GM12865 (cell line): ENCODE data around the gene GM2A.

Source experiments
- DNase-seq: peaks from one replicate; pipeline ENCODE4 v3.0.0; 2010; ENCODE audit warnings: low read depth
- H3K4me3 ChIP-seq: 2 replicates; pipeline ENCODE4 v1.5.1; 2011; ENCODE audit warnings: mild to moderate bottlenecking, low read depth, low read length, control low read depth
- TF ChIP-seq, protein P1 (sequence below): IDR thresholded peaks from 2 replicates; pipeline ENCODE4 v1.5.1; 2011; ENCODE audit warnings: low read length, control low read depth, low read depth, inconsistent platforms; ENCODE audit not compliant: insufficient read depth; ENCODE audit errors: missing control alignments

The GM2A gene

DNA sequence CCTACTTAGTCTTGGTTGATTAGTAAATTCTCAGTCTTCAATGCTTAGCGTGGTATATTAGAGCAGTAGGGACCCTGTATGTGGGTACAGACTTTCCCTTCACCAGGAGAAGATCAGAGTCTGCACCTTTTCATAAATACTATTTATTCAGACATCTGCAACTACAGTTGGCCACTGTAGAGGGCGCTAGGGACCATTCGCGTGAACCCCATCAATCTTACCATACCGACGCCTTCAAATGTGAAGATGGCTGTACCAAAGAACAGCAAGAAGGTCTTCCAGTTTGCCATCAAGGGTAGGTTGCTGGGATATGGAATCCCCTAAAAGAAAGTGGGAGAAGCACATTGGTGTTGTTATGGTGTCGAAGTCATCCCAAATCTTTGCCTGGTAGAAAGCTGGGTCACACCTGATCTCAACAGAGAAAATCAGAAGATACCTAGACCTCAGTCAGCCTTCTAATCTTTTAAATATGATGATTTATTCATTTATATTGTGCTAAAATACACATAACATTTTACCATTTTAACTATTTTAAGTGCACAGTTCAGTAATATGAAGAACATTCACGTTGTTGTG lies 31.5 kb downstream of the GM2A start:
- TF ChIP-seq, protein P1, sequence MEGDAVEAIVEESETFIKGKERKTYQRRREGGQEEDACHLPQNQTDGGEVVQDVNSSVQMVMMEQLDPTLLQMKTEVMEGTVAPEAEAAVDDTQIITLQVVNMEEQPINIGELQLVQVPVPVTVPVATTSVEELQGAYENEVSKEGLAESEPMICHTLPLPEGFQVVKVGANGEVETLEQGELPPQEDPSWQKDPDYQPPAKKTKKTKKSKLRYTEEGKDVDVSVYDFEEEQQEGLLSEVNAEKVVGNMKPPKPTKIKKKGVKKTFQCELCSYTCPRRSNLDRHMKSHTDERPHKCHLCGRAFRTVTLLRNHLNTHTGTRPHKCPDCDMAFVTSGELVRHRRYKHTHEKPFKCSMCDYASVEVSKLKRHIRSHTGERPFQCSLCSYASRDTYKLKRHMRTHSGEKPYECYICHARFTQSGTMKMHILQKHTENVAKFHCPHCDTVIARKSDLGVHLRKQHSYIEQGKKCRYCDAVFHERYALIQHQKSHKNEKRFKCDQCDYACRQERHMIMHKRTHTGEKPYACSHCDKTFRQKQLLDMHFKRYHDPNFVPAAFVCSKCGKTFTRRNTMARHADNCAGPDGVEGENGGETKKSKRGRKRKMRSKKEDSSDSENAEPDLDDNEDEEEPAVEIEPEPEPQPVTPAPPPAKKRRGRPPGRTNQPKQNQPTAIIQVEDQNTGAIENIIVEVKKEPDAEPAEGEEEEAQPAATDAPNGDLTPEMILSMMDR, result peak; percentile 48
- peak; percentile 29 for DNase-seq
- H3K4me3 ChIP-seq, result no peak overlapping the region

DNA sequence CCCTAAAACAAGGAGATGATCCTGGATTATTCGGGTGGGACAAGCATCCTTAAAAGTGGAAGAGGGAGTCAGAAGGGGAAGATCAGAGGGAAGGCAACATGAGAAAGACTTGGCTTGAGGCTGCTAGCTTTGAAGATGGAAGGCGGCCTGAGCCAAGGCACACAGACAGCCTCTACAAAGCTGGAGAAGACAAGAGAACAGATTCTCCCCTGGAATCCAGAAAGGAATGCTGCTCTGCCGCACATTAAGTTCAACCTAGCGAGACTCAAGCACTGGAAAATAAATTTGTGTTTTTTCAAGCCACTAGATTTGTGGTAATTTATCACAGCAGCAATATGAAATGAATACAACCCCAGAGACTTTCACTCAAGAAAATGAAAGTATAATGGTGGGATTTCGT lies 32.7 kb downstream of the GM2A start:
- TF ChIP-seq, protein P1, result no peak
- DNase-seq, result no peak
- no peak overlapping the region for H3K4me3 ChIP-seq

DNA sequence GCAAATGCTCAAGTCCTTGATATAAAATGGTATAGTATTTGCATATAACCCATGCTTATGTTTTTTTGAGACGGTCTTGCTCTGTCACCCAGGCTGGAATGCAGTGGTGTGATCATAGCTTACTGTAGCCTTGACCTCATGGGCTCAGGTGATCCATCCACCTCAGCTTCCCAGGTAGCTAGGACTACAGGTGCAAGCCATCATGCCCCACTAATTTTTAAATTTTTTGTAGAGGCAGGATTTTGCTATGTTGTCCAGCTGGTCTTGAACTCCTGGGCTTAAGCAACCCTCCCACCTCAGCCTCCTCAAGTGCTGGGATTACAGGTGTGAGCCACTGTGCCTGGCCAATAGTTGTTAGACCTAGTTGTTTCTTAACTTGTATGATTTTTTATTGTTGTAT lies 33.3 kb downstream of the GM2A start:
- TF ChIP-seq, protein P1, result no peak
- no peak overlapping the region for H3K4me3 ChIP-seq
- DNase-seq, result no peak

DNA sequence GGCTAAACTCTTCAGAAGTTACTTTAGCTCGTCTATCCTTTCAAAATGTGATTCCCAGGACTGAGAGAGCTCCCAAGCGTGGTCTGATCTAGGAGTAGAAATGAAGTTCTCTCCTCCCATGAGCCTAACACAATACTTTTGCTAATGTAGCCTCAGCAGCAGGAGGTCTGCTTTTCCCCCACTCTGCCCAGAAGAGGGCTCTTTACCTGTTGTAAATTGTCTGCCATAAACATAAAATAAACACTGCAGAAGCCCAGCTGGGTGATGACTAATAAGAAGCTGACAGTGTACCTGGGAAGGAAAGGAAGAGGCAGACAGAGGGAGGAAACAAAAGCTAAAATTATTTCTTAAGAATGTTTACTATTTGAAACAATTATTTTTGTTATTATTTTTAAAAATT lies 35.2 kb downstream of the GM2A start:
- DNase-seq, result peak; percentile 24
- H3K4me3 ChIP-seq, result no peak overlapping the region
- TF ChIP-seq, protein P1, result no peak

DNA sequence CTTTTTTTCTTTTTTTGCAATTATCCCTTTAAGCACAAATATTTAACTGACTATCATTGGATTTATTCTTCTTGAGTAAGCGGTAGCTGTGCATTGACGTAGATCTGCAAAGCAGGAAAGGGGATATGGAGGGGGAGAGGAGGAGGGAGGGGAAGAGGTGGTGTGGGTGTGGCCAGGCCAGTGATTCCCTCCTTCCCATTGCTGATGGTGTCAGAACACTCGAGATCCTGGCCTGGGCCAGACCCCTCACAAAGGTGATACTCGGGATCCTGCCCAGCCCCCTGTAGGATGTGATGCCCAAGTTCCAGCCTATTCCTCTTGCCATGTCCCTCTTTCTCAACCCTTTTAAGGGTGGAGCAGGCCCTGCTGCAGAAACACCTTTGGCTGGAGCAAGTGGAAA lies 40.6 kb downstream of the GM2A start:
- DNase-seq, result no peak
- no peak overlapping the region for H3K4me3 ChIP-seq
- TF ChIP-seq, protein P1, result no peak

DNA sequence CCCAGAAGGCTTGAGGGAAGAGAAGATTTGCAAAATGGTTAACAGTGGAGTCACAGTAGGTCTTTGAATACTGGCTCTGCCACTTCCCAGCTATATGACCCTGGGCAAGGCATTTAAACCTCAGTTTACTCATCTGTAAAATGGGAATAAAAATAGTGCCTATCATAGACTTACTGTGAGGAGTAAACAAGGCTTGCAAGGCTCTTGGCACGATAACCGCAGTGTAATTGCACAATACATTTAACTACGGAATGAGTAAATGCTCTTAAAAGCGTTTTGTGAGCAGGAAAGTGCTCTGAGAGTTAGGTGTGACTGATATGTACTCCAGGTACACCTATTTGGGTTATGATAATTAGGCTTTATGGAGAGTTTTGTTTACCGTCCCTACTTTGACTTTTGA lies 42.2 kb downstream of the GM2A start:
- DNase-seq, result no peak
- no peak overlapping the region for H3K4me3 ChIP-seq
- TF ChIP-seq, protein P1, result no peak

DNA sequence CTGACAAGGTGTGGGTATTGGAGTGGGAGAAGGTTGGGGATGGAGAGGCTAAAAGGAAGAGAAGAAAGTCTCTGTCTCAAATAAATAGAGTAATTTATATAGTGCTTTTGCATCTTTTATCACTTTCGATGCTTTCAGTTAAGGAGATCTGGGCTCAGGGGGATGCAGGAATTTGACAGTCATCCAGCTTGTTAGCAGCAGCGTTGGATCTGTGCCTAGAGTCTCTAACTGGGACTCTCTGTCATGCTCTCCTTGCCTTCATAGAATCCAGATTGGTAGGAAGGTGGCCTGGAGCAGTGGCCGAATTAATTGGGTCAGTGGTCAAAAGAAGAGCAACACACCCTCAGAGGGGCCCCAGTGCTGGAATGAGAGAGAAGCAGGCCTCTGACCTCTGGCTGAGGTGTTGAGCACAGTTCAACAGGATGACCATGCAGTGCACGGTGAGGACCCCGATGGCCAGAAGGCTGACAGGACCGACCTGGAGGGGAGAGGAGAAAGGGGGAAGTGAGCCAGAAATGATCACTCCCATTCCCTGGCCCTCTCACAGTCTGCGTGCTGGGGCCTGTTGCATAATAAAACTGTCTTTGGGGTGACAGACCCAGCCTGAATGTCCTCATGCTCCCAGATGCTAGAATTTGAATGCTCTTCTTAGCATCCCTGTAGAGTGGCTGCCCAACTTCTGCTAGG lies 42.9 kb downstream of the GM2A start:
- TF ChIP-seq, protein P1, result no peak
- no peak overlapping the region for H3K4me3 ChIP-seq
- no peak for DNase-seq
